Transverse colon (tissue), 4 donors: ENCODE results near the gene LCNL1. TPM values are rescaled to one million over a fixed set of nuclear protein-coding genes. Genes with fewer than 3 reads are reported as not detected.

Experiments
- DNase-seq: peaks from one replicate; pipeline ENCODE4 v3.0.0-alpha.2; 2019
- H3K27ac ChIP-seq, 4 donors: fragments of 200-600 bp; sonication (generic); 2 replicates each; pipeline ENCODE4 v1.5.1; 2016 to 2018; ENCODE audit warnings: inconsistent platforms in 4 of 4
- H3K27me3 ChIP-seq: fragments of 200-600 bp; sonication (generic); 2 replicates; pipeline ENCODE4 v1.5.1; 2017; ENCODE audit warnings: inconsistent platforms
- H3K36me3 ChIP-seq, 4 donors: fragments of 200-600 bp; sonication (generic); 2 replicates each; pipeline ENCODE4 v1.5.1; 2017 to 2019; ENCODE audit warnings: inconsistent platforms in 4 of 4
- H3K4me1 ChIP-seq, 4 donors: fragments of 200-600 bp; sonication (generic); 2 replicates each; pipeline ENCODE4 v1.5.1; 2017 to 2020; ENCODE audit warnings: inconsistent platforms in 4 of 4
- H3K4me3 ChIP-seq, 4 donors: fragments of 200-600 bp; sonication (generic); 1 replicate in 1 of 4; 2 replicates in 3 of 4; pipeline versions ENCODE4 v1.5.1 to v1.6.1; 2017 to 2019; ENCODE audit warnings: inconsistent platforms in 4 of 4
- H3K9me3 ChIP-seq, 2 donors: fragments of 200-600 bp; sonication (generic); 2 replicates each; pipeline ENCODE4 v1.5.1; 2017 to 2019; ENCODE audit warnings: inconsistent platforms in 2 of 2
- CTCF ChIP-seq, 5 experiments: fragments of 200-600 bp in 3 of 5; fragments of 450-650 bp in 2 of 5; sonication (generic) in 3 of 5; IDR thresholded peaks; 1 replicate in 2 of 5; 2 replicates in 3 of 5; pipeline ENCODE4 v1.5.1; 2016 to 2017; ENCODE audit warnings: antibody characterized with exemption in 5 of 5, inconsistent platforms in 3 of 5, mild to moderate bottlenecking in 2 of 5, moderate library complexity in 1 of 5
- EP300 ChIP-seq: sonication (generic); formaldehyde crosslinking; IDR thresholded peaks from one replicate; pipeline ENCODE4 v1.6.1; 2017; ENCODE audit warnings: antibody characterized with exemption, low read depth
- POLR2A ChIP-seq: fragments of 450-650 bp; IDR thresholded peaks from one replicate; pipeline ENCODE4 v1.6.1; 2016; ENCODE audit warnings: antibody characterized with exemption, mild to moderate bottlenecking, moderate library complexity
- POLR2AphosphoS5 ChIP-seq, 3 donors: sonication (generic); formaldehyde crosslinking; IDR thresholded peaks; one replicate each; pipeline ENCODE4 v1.6.1; 2016; ENCODE audit warnings: antibody characterized with exemption in 3 of 3
- WGBS, 2 donors: methylation state at CpG; one replicate each; pipeline ENCODE4 v1.1.5; 2018; ENCODE audit warnings: low coverage in 1 of 2; 5-methylcytosine and 5-hydroxymethylcytosine counted together
- in situ Hi-C, 4 donors: fragments of 200-750 bp; cut with MboI; loops; one replicate each; pipeline versions ENCODE4 v1.15.0 to v1.15.1; 2017; ENCODE audit warnings: low sequenced_read_pairs in 3 of 4, low pct_ligation_motif_present in 1 of 4, low pct_unique_long_range_greater_than_20kb in 1 of 4
- intact Hi-C: fragments of 100-400 bp; cut with DNase I; formaldehyde crosslinking; loops from one replicate; pipeline ENCODE4 v1.15.1; 2023; ENCODE audit warnings: low total_unique reads
- total RNA-seq, 4 donors: library from RNA; depleted of rRNA; stranded (reverse); fragments of >200 nt; gene quantifications; one replicate each; pipeline ENCODE4 v1.1.0, GENCODE V29; 2016

LCNL1 gene
- total RNA-seq, 4 donors from 2014 or later, result 0.27 to 0.75 TPM; not detected in 2

GRCh38 chr9:136973618-136974617, 8.9 kb upstream of the LCNL1 start:
- 75 to 85% methylated on average over 7 to 25 of the region's 29 CpGs for WGBS, 2 donors
- Histone ChIP-seq H3K4me3 (no peak overlapping the region), H3K27ac (no peak overlapping the region), H3K4me1 (peaks cover 0 to 19% (median 8%) of the 10 kb centered on the region in 4 donors), H3K27me3 (peaks cover 5% of the 10 kb centered on the region), H3K9me3 (no peaks in the 10 kb centered on the region), H3K36me3 (no peaks in the 10 kb centered on the region)
- DNase-seq, result no peak
- TF ChIP-seq POLR2AphosphoS5 (IDR thresholded peaks at IDR 0.05) (no peak), EP300 (no peak), CTCF (IDR thresholded peaks at IDR 0.05) (no peak), POLR2A (no peak)
- in situ Hi-C loops, result no loop called here
- intact Hi-C loops, result no loop called here

DNA sequence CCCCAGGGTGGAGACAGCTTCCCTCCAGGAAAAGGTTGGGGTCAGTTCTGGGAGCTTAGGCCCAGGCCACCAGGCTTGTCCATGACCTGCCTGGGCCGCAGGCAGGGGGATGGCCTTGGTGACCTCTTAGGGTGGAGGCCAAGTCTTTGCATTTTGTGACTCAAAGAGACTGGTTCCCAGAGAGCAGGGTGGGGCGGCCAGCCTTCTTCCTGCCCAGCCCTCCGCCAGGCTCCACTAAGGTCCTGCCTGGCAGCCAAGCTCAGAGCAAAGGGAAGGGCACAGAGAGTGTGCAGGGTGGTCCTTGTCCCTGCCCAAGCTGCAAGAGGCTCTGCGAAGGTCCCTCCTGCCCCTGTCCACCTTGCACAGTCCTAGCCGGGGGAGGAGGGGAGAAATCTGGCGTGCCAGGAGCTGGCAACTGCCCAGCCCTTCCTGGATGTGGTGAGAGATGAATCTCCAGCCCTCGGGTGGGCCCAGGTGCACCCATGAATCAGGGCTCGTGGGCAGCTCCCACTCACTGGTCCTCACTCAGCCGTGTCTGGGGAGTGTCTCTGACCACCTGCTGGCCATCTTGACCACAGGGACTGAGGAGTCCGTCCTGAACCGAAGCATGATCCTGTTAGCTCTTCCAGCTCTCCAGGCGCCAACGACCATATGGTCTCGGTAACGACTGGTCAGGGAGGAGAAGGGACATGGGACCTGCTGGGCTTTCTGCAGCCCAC, 7.8 kb upstream of the LCNL1 start:
- intact Hi-C loops (no loop called here), in situ Hi-C loops (no loop called here)
- Histone ChIP-seq H3K27me3 (peaks cover 5% of the 10 kb centered on the region), H3K4me3 (no peak overlapping the region), H3K36me3 (no peaks in the 10 kb centered on the region), H3K9me3 (no peaks in the 10 kb centered on the region), H3K4me1 (peaks cover 0 to 19% (median 8%) of the 10 kb centered on the region in 4 donors), H3K27ac (peak overlapping the region in 1 of 4 donors; percentile 9)
- no peak for DNase-seq
- 46% methylated on average over 13 of the region's 15 CpGs; no CpG with 5 or more reads in 1 of the 2 donors for WGBS, 2 donors
- TF ChIP-seq POLR2A (no peak), POLR2AphosphoS5 (IDR thresholded peaks at IDR 0.05) (no peak), EP300 (no peak), CTCF (IDR thresholded peaks at IDR 0.05) (no peak)

DNA sequence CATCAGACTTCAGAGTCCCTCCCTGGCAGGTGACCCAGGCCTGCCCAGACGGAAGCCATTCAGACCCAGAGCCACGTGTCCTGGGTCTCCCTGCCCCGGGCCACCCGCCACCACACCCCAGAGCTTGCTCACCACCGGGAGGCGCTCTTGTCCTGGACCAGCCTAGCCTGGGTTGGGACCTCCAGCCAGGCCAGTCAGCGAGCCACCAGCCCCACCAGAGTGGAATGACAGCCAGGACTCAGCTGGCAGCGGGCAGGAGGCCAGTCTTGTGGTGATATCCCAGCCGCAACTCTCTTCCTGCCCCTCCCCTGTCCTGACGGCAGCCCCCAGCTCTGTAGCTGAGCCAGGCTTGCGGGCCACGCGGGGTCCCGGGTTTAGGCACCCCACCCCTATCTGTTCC, 7.1 kb upstream of the LCNL1 start:
- H3K27me3 ChIP-seq, result peaks cover 5% of the 10 kb centered on the region
- H3K4me3 ChIP-seq, result no peak overlapping the region
- intact Hi-C loops (no loop called here), in situ Hi-C loops (no loop called here)
- H3K27ac ChIP-seq, result peak overlapping the region in 1 of 4 donors; percentile 9
- 52% methylated on average over 14 of the region's 14 CpGs; no CpG with 5 or more reads in 1 of the 2 donors for WGBS, 2 donors
- H3K4me1 ChIP-seq, result peaks cover 0 to 19% (median 8%) of the 10 kb centered on the region in 4 donors
- DNase-seq, result no peak
- H3K36me3 ChIP-seq, result no peaks in the 10 kb centered on the region
- H3K9me3 ChIP-seq, result no peaks in the 10 kb centered on the region
- TF ChIP-seq CTCF (IDR thresholded peaks at IDR 0.05), result peak in 1 of 5 experiments; percentile 4
- no peak for TF ChIP-seq POLR2A

DNA sequence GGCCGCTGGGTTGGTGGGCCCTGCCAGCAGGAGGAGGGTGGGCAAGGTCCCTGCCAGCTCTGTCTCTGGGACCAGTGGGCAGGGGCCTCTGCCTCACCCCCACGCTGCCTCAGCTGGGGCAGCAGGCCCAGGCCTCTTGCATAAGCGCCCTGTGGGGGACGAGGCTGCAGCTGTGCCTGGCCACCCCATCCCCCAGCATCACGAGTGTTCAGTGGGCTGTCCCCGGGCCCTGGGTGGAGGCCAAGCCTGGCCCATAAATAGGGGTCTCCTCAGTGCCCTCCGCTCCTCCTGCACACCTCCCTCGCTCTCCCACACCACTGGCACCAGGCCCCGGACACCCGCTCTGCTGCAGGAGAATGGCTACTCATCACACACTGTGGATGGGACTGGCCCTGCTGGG, 5.6 kb upstream of the LCNL1 start, which contains the start of gene PTGDS:
Gene PTGDS (plus strand): TSS at position 282 of the 400 bp plus-strand sequence. CDS start 75 bp downstream, at position 357.
- TF ChIP-seq POLR2A (no peak), EP300 (no peak), CTCF (IDR thresholded peaks at IDR 0.05) (no peak), POLR2AphosphoS5 (IDR thresholded peaks at IDR 0.05) (no peak)
- in situ Hi-C loops, result no loop called here
- Histone ChIP-seq H3K36me3 (no peaks in the 10 kb centered on the region), H3K9me3 (no peaks in the 10 kb centered on the region), H3K4me1 (peaks cover 0 to 19% (median 8%) of the 10 kb centered on the region in 4 donors), H3K4me3 (peak within 1 kb of the TSS; percentile 19 to 55 (median 30)), H3K27me3 (peaks cover 5% of the 10 kb centered on the region), H3K27ac (peak within 1 kb of the TSS; percentile 14 to 35 (median 30))
- WGBS, 2 donors, result 77% methylated on average over 10 of the region's 10 CpGs; no CpG with 5 or more reads in 1 of the 2 donors
- DNase-seq, result no peak
- intact Hi-C loops, result no loop called here
